Skin of body (tissue), 2 donors: ENCODE results near the gene CCDC137. TPM values are rescaled to one million over a fixed set of nuclear protein-coding genes. Genes with fewer than 3 reads are reported as not detected.
"Not testable (repeated sequence)": the region's sequence is repeated elsewhere in the genome, so short reads cannot be mapped to it uniquely, and the experiment has no call there.

Experiments
- DNase-seq: peaks from one replicate; lab custom pipeline; 2025; lab: John Stamatoyannopoulos, UW
- total RNA-seq: library from RNA; depleted of rRNA; stranded (reverse); fragments of >200 nt; gene quantifications from one replicate; pipeline ENCODE4 v1.2.3, GENCODE V29; 2014

The CCDC137 gene
- 5.9 TPM for total RNA-seq

DNA sequence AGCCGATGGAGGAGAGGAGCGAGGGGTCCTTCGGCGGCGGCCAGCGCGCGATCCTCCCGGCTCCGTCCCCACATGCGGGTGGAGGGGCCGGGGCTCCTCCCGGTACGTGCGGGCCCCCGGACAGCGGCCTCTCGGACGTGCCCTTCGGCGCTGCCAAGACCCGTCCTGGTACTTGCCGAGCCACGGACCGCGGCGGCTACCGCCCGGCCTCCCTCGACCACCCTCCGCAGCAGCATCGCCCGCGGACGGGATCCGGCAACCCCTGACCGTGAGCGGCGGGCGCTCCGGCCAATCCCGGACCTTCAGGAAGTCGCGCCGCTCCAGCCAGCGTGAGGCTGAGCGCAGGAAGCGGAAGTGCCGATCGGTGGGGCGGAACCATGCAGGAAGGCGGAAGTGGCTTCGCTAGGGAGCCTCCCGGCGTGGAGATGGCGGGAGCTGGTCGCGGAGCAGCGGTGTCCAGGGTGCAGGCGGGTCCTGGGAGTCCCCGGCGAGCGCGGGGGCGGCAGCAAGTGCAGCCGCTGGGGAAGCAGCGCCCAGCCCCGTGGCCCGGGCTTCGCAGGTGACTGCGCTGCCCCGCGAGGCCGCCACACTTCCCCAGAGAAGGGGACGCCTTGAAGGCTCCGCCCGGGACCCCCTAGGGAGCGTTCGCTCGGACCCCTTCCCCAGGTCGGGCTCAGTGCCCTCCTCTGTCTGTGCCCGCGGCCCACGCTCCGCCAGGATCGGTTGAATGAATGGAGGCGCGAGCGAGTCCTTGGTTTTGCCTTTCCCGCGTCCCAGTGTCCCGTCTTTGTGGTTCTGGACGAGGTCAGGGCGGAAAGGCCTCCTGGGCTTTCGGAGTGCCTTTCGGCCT lies at the start of gene CCDC137, which contains the start of gene OXLD1:
CCDC137 (plus strand) TSS at position 396 of the 850 bp plus-strand sequence; CDS start at position 426, 30 bp downstream.
OXLD1 (minus strand) TSS at position 264 of the 850 bp plus-strand sequence; CDS start at position 236, 28 bp downstream.
- peak; percentile 94 for DNase-seq

DNA sequence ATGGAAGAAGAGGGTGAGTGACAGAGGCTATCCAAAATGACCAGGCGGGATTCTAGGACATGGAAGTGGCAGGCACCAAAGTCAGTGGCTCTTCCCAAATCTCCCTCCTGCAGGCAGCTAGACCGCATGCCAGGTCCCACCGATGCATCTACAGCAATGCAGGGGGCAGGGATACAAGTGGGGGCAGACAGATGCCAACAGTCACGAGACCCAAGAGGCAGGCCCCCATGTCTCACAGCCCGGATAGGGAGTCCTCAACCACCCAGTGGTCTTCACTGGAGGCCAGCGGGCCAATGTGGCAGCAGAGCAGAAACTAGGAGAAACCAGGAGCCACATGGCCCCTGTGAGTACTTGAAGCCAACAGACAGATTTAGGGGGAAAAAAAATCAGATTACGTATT lies 49.7 kb upstream of the CCDC137 start:
- DNase-seq: no peak

- DNase-seq: not testable (repeated sequence)
Measured at GRCh38 chr17:81618307-81618706, 48.2 kb upstream of the CCDC137 start.

DNA sequence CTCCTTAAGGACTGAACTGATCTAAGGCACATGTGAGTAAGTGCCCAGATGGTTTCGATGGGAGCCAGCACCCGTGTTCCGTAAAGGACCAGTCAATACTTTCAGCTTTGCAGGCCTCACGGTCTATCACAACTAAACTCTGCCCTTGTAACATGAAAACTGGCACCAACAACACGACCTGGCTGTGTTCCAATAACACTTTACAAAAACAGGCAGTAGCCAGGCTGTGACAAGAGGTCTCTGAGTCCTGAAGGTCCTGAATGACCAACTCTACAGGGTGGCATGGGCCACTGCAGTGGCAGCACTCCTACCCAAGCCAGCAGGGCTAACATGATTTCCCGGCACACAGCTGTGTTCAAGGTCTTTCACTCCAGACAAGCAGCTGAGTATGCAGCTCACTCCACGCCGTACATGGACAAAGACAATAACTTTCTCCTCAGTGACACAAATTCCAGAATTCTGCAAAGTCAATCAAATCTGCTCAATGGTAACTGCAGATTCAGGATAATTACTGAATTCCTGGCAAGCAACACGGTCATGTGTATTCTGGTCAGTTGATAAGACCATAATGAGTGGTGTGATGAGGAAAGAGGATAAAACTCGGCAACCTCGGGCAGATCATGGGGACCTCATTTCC lies 44.9 kb upstream of the CCDC137 start:
- DNase-seq: no peak

- no peak for DNase-seq
Measured at GRCh38 chr17:81630274-81630673, 36.3 kb upstream of the CCDC137 start.

GRCh38 chr17:81631482-81631881 lies 35.1 kb upstream of the CCDC137 start:
- no peak for DNase-seq

GRCh38 chr17:81635431-81635830 lies 31.1 kb upstream of the CCDC137 start:
- DNase-seq: no peak

GRCh38 chr17:81635973-81636504 lies 30.5 kb upstream of the CCDC137 start:
- no peak for DNase-seq

GRCh38 chr17:81636505-81637288 lies 29.8 kb upstream of the CCDC137 start, which contains the start of the genes NPLOC4 and TSPAN10:
Gene NPLOC4 (minus strand): TSS chr17:81637112. CDS start chr17:81636930, 182 bp downstream.
Gene TSPAN10 (plus strand): TSS chr17:81637196. CDS start chr17:81642413, 5,217 bp downstream.
- DNase-seq: peak; percentile 68

DNA sequence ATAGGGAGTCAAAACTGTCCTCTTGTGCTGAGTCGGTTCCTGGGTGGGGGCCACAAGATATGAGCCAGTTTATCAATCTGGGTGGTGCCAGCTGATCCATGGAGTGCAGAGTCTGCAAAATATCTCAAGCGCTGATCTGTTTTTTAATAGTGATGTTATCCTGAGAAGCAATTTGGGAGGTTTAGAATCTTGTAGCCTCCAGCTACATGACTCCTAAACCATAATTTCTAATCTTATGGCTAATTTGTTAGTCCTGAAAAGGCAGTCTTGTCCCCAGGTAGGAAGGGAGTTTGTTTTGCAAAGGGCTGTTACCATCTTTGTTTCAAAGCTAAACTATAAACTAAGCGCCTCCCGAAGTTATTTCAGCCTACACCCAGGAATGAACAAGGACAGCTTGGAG lies 27.9 kb upstream of the CCDC137 start:
- no peak for DNase-seq

DNA sequence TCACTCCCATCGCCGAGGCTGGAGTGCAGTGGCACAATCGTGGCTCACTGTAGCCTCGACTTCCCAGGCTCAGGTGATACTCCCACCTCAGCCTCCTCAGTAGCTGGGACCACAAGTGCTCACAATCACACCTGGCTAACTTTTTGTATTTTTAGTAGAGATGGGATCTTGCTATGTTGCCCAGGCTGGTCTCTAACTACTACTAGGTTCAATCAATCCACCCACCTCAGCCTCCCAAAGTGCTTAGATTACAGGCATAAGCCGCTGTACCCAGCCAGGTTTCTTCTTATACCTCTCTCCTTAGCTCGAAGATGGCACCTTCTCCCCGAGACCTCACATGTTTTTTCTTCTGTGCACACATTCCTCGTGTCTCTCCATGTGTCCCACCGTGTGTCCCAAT lies 26.5 kb upstream of the CCDC137 start:
- DNase-seq: no peak

DNA sequence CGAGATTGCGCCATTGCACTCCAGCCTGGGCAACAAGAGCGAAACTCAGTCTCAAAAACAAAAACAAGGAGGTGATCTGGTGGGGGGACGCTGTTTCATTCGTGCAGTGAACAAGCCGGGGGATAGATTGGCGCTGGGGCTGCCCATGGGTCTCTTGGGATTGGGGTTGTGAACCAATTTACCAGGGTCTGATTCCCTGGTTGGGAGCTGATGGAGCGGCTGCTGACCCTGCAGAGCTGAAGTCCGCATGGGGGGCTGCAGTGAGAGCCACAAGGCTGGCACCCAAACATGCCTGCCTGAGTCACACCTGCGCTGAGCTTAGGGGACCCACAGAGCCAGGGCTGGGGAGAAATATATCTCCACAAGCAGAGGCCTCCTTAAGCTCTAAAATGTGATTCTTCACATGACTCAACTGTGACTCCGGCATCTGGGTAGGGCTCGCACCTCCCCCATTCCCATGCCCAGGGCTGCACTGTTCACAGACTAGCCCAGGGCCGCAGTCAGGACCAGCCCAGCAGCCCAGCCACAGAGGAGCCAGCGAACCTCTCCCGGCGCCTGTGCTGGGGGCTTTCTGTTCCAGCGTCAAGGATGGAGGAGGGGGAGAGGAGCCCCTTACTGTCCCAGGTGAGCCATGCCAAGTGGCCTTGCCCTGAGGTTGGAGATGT lies 24.6 kb upstream of the CCDC137 start:
- no peak for DNase-seq

DNA sequence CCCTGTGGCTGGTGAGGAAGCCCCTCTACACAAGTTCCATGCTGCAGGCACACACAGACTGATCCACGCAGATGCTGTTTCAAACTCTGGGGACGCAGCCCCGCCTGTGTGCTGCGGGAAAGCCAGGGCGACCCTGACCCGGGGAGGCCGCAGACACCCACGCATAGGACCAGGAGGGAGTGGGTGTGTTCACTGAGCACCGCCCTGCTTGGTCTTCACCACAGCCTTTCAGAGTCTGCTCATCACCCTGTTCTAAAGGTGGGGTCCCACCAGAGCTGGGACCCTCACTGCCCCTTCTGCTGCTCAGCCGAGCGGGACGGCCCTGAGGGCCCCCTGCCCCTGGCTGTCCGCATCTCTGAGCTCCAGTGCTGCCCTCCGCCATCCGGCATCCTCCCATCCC lies 22.0 kb upstream of the CCDC137 start:
- DNase-seq: no peak

- DNase-seq: no peak
Measured at GRCh38 chr17:81644976-81645952, 21.3 kb upstream of the CCDC137 start.

DNA sequence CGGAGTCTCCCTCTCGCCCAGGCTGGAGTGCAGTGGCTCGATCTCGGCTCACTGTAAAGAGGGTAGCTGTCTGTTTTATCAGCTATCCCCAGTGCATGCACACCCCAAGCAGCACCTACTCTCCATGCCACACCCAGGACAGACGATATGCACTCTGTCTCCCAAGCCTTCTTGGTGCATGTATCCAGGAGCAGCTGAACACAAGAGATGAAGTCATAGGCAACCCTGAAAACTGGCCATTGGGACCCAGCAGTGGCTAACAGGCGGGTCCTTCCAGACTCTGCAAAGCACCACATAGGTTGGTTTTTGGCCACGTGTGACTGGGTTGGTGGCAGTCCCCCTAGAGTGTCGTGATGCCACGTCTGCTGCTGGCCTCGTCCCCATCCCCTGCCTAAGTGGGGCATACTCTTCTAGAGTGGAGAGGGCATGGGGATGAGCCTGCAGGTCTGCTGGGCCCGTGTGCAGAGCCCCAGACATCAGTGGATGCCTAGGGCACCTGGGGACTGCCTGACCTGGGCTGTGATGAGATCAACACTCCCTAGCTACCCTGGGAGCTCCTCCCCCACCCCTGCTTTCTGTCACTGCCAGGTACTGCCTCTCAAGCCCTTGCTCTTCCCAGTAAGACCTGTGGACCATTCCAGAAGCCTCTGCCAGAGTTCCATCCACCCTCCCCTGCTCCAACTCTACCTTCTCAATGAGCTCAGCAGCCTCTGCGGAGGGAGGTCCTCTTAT lies 19.5 kb upstream of the CCDC137 start:
- no peak for DNase-seq

- DNase-seq: no peak
Measured at GRCh38 chr17:81647640-81648012, 18.9 kb upstream of the CCDC137 start.

- DNase-seq: no peak
Measured at GRCh38 chr17:81648013-81648706, 18.4 kb upstream of the CCDC137 start.

- DNase-seq: no peak
Measured at GRCh38 chr17:81648707-81649085, 17.8 kb upstream of the CCDC137 start.
